Activated CD8-positive, alpha-beta memory T cell treated with anti-CD3 and anti-CD28 coated beads, Interleukin-2, amount 50 U/mL, for 24 hours (primary cell): ENCODE results near the gene CACNA1C.

Experiments
- DNase-seq: peaks from one replicate; pipeline ENCODE4 v3.0.0-alpha.2; 2020; ENCODE audit errors: extremely low read depth

The CACNA1C gene

GRCh38 chr12:2520722-2521246 lies 468.0 kb downstream of the CACNA1C start:
- no peak for DNase-seq

- no peak for DNase-seq
Measured at GRCh38 chr12:2523317-2523716, 470.5 kb downstream of the CACNA1C start.

GRCh38 chr12:2523844-2524243 lies 471.1 kb downstream of the CACNA1C start:
- no peak for DNase-seq

- DNase-seq = no peak
Measured at GRCh38 chr12:2526371-2526770, 473.6 kb downstream of the CACNA1C start.

- DNase-seq = no peak
Measured at GRCh38 chr12:2528001-2528400, 475.2 kb downstream of the CACNA1C start.

GRCh38 chr12:2529807-2530206 lies 477.0 kb downstream of the CACNA1C start:
- DNase-seq = no peak

GRCh38 chr12:2531371-2531770 lies 478.6 kb downstream of the CACNA1C start:
- no peak for DNase-seq

- DNase-seq = no peak
Measured at GRCh38 chr12:2533036-2533435, 480.2 kb downstream of the CACNA1C start.

- DNase-seq = no peak
Measured at GRCh38 chr12:2535583-2536204, 482.9 kb downstream of the CACNA1C start.

GRCh38 chr12:2536724-2537123 lies 483.9 kb downstream of the CACNA1C start:
- no peak for DNase-seq

GRCh38 chr12:2537868-2538541 lies 485.2 kb downstream of the CACNA1C start:
- no peak for DNase-seq

- DNase-seq = no peak
Measured at GRCh38 chr12:2539938-2540337, 487.2 kb downstream of the CACNA1C start.

- DNase-seq = no peak
Measured at GRCh38 chr12:2540535-2540941, 487.8 kb downstream of the CACNA1C start.

- no peak for DNase-seq
Measured at GRCh38 chr12:2541631-2542204, 488.9 kb downstream of the CACNA1C start.

- no peak for DNase-seq
Measured at GRCh38 chr12:2543801-2544200, 491.0 kb downstream of the CACNA1C start.

- DNase-seq = no peak
Measured at GRCh38 chr12:2544230-2544629, 491.4 kb downstream of the CACNA1C start.

GRCh38 chr12:2547273-2548044 lies 494.7 kb downstream of the CACNA1C start:
- DNase-seq = no peak

- no peak for DNase-seq
Measured at GRCh38 chr12:2548081-2548480, 495.3 kb downstream of the CACNA1C start.

- no peak for DNase-seq
Measured at GRCh38 chr12:2550561-2551411, 498.0 kb downstream of the CACNA1C start.

- DNase-seq = no peak
Measured at GRCh38 chr12:2551412-2551900, 498.7 kb downstream of the CACNA1C start.
